Measurements from ENCODE around the gene CHML. TPM values are rescaled to one million over a fixed set of nuclear protein-coding genes. Genes with fewer than 3 reads are reported as not detected.

Gene CHML
- total and polyA plus RNA-seq, 2 experiments from 2014 or later = 19.9 to 66.8 TPM

GRCh38 chr1:241645199-241645598 is 5.0 kb upstream of the CHML start:
- Histone ChIP-seq H3K4me2 (no peak overlapping the region), H4K20me1 (replicated peaks; ENCODE audit: insufficient read depth) (no peaks in the 10 kb centered on the region), H3K4me1 (ENCODE audit: insufficient read depth) (no peaks in the 10 kb centered on the region), H3K4me3 (no peak overlapping the region), H3K9me2 (ENCODE audit: insufficient read depth) (no peaks in the 10 kb centered on the region; the same call in 1 of the 2 replicates), H2AFZ (0 out of 2 replicates have a peak overlapping the region, but pooled peaks have one; percentile 23), H3K79me2 (replicated peaks; ENCODE audit: insufficient read depth) (no peaks in the 10 kb centered on the region), H3K27ac (ENCODE audit: low read depth) (no peak overlapping the region), H3K36me3 (ENCODE audit: insufficient read depth) (0 out of 2 replicates have a peak, but pooled peaks cover 4% of the 10 kb centered on the region), H3K27me3 (ENCODE audit: insufficient read depth) (no peaks in the 10 kb centered on the region), H3F3A (replicated peaks; ENCODE audit: low read depth) (no peaks in the 10 kb centered on the region)
- Mint-ChIP-seq H3K27me3 (ENCODE audit: insufficient read depth, low read depth, poor library complexity) (peaks cover 7% of the 10 kb centered on the region), H3K4me3 (no peak overlapping the region), H3K27ac (no peak overlapping the region), H3K9me3 (peaks cover 23% of the 10 kb centered on the region), H3K36me3 (ENCODE audit: low read depth) (peaks cover 17% of the 10 kb centered on the region), H3K4me1 (peaks cover 15% of the 10 kb centered on the region)
- ATAC-seq (peak; percentile 14; the same call in 1 of the 3 replicates), DNase-seq (ENCODE audit: low spot score) (no peak)
- TF ChIP-seq, protein P1, sequence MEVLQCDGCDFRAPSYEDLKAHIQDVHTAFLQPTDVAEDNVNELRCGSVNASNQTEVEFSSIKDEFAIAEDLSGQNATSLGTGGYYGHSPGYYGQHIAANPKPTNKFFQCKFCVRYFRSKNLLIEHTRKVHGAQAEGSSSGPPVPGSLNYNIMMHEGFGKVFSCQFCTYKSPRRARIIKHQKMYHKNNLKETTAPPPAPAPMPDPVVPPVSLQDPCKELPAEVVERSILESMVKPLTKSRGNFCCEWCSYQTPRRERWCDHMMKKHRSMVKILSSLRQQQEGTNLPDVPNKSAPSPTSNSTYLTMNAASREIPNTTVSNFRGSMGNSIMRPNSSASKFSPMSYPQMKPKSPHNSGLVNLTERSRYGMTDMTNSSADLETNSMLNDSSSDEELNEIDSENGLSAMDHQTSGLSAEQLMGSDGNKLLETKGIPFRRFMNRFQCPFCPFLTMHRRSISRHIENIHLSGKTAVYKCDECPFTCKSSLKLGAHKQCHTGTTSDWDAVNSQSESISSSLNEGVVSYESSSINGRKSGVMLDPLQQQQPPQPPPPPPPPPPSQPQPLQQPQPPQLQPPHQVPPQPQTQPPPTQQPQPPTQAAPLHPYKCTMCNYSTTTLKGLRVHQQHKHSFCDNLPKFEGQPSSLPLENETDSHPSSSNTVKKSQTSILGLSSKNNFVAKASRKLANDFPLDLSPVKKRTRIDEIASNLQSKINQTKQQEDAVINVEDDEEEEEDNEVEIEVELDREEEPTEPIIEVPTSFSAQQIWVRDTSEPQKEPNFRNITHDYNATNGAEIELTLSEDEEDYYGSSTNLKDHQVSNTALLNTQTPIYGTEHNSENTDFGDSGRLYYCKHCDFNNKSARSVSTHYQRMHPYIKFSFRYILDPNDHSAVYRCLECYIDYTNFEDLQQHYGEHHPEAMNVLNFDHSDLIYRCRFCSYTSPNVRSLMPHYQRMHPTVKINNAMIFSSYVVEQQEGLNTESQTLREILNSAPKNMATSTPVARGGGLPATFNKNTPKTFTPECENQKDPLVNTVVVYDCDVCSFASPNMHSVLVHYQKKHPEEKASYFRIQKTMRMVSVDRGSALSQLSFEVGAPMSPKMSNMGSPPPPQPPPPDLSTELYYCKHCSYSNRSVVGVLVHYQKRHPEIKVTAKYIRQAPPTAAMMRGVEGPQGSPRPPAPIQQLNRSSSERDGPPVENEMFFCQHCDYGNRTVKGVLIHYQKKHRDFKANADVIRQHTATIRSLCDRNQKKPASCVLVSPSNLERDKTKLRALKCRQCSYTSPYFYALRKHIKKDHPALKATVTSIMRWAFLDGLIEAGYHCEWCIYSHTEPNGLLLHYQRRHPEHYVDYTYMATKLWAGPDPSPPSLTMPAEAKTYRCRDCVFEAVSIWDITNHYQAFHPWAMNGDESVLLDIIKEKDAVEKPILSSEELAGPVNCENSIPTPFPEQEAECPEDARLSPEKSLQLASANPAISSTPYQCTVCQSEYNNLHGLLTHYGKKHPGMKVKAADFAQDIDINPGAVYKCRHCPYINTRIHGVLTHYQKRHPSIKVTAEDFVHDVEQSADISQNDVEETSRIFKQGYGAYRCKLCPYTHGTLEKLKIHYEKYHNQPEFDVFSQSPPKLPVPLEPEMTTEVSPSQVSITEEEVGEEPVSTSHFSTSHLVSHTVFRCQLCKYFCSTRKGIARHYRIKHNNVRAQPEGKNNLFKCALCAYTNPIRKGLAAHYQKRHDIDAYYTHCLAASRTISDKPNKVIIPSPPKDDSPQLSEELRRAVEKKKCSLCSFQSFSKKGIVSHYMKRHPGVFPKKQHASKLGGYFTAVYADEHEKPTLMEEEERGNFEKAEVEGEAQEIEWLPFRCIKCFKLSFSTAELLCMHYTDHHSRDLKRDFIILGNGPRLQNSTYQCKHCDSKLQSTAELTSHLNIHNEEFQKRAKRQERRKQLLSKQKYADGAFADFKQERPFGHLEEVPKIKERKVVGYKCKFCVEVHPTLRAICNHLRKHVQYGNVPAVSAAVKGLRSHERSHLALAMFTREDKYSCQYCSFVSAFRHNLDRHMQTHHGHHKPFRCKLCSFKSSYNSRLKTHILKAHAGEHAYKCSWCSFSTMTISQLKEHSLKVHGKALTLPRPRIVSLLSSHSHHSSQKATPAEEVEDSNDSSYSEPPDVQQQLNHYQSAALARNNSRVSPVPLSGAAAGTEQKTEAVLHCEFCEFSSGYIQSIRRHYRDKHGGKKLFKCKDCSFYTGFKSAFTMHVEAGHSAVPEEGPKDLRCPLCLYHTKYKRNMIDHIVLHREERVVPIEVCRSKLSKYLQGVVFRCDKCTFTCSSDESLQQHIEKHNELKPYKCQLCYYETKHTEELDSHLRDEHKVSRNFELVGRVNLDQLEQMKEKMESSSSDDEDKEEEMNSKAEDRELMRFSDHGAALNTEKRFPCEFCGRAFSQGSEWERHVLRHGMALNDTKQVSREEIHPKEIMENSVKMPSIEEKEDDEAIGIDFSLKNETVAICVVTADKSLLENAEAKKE (CRISPR knock-in tag; IDR thresholded peaks at IDR 0.05) = no peak
- no peak for TF ChIP-seq ZNF114 (CRISPR knock-in tag; IDR thresholded peaks at IDR 0.05)
- TF ChIP-seq, protein P2, sequence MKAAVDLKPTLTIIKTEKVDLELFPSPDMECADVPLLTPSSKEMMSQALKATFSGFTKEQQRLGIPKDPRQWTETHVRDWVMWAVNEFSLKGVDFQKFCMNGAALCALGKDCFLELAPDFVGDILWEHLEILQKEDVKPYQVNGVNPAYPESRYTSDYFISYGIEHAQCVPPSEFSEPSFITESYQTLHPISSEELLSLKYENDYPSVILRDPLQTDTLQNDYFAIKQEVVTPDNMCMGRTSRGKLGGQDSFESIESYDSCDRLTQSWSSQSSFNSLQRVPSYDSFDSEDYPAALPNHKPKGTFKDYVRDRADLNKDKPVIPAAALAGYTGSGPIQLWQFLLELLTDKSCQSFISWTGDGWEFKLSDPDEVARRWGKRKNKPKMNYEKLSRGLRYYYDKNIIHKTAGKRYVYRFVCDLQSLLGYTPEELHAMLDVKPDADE (IDR thresholded peaks at IDR 0.05) = no peak
- TF ChIP-seq NANOG (IDR thresholded peaks at IDR 0.05; ENCODE audit: borderline replicate concordance) = no peak
- no peak for TF ChIP-seq JUNB (IDR thresholded peaks at IDR 0.05; ENCODE audit: unreplicated experiment)

DNA sequence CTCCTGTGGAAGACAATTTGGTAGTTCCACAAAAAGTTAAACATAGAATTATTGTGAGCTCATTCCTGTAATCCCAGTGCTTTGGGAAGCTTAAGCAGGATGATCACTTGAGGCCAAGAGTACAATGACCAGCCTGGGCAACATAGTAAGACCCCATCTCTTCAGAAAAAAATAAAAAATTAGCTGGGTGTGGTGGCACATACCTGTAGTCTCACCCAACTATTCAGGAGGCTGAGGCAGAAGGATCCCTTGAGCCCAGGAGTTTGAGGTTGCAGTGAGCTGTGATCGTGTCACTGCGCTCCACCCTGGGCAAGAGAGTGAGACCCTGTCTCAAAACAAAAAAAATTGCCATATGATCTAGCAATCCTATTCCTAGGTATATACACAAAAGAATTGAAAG is 4.1 kb upstream of the CHML start:
- no peak for DNase-seq (ENCODE audit: low spot score)
- no peak overlapping the region for H2AFZ ChIP-seq
- no peak overlapping the region for H3K4me3 ChIP-seq
- Mint-ChIP-seq H3K27me3 (ENCODE audit: insufficient read depth, low read depth, poor library complexity) (peaks cover 7% of the 10 kb centered on the region), H3K4me1 (peaks cover 13% of the 10 kb centered on the region), H3K27ac (no peak overlapping the region), H3K4me3 (no peak overlapping the region), H3K36me3 (ENCODE audit: low read depth) (peaks cover 17% of the 10 kb centered on the region), H3K9me3 (peaks cover 23% of the 10 kb centered on the region)
- TF ChIP-seq JUNB (IDR thresholded peaks at IDR 0.05; ENCODE audit: unreplicated experiment) = no peak
- no peak for TF ChIP-seq NANOG (IDR thresholded peaks at IDR 0.05; ENCODE audit: borderline replicate concordance)
- no peak for TF ChIP-seq REST (IDR thresholded peaks at IDR 0.05; ENCODE audit: unreplicated experiment)
- H3F3A ChIP-seq (replicated peaks; ENCODE audit: low read depth) = no peaks in the 10 kb centered on the region
- H3K79me2 ChIP-seq (replicated peaks; ENCODE audit: insufficient read depth) = peaks cover 3% of the 10 kb centered on the region
- no peaks in the 10 kb centered on the region for H3K27me3 ChIP-seq (ENCODE audit: insufficient read depth)
- no peaks in the 10 kb centered on the region for H4K20me1 ChIP-seq (replicated peaks; ENCODE audit: insufficient read depth)
- no peaks in the 10 kb centered on the region; the same call in 1 of the 2 replicates for H3K9me2 ChIP-seq (ENCODE audit: insufficient read depth)
- no peak overlapping the region for H3K4me2 ChIP-seq
- ATAC-seq = no peak
- no peaks in the 10 kb centered on the region for H3K4me1 ChIP-seq (ENCODE audit: insufficient read depth)
- no peak overlapping the region for H3K27ac ChIP-seq (ENCODE audit: low read depth)
- H3K36me3 ChIP-seq (ENCODE audit: insufficient read depth) = 0 out of 2 replicates have a peak, but pooled peaks cover 4% of the 10 kb centered on the region

Data from GM23338 (cell line).